Measurements from ENCODE around the gene CC2D2A. TPM values are rescaled to one million over a fixed set of nuclear protein-coding genes. Genes with fewer than 3 reads are reported as not detected.

The CC2D2A gene
- polyA plus RNA-seq, 1 donor from 2014 or later: 8.6 TPM

DNA sequence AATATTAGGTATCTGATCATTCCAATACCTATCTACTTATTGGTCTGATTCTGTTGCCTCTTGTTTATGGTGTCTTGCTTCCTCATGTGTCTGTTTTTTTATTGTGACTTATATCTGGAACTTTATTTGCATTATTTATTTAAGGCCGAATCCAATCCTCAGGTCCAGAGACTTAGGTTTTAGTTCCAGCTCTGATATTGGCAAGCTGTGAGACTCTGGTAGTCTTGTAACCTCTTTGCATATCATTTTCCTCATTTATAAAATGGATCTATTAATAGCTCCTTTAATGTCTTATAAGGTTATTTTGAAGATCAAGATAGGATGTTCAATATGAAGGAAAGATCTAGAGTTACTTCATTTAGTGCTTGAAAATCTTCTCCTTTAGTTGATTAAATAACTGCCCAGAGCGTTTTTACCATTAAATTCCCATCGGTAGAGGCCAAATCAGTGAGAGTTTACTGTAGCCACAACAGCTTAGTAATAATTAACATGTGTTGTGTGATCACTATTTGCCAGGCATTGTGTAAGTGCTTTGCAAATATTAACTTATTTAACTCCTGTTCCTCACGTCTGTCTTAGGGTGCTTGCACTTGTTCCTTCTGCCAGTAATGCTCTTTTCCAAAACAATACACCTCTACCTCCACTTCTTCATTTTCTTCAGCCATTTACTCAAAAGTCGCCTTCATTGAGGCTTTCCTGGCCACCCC, 82.2 kb downstream of the CC2D2A start:
- no peak overlapping the region for H3K4me3 ChIP-seq (ENCODE audit: low read length)
- no peaks in the 10 kb centered on the region for H4K20me1 ChIP-seq (ENCODE audit: insufficient read depth)
- H3K27me3 ChIP-seq (ENCODE audit: insufficient read depth, low read depth, low read length): no peaks in the 10 kb centered on the region
- TF ChIP-seq, protein P1, sequence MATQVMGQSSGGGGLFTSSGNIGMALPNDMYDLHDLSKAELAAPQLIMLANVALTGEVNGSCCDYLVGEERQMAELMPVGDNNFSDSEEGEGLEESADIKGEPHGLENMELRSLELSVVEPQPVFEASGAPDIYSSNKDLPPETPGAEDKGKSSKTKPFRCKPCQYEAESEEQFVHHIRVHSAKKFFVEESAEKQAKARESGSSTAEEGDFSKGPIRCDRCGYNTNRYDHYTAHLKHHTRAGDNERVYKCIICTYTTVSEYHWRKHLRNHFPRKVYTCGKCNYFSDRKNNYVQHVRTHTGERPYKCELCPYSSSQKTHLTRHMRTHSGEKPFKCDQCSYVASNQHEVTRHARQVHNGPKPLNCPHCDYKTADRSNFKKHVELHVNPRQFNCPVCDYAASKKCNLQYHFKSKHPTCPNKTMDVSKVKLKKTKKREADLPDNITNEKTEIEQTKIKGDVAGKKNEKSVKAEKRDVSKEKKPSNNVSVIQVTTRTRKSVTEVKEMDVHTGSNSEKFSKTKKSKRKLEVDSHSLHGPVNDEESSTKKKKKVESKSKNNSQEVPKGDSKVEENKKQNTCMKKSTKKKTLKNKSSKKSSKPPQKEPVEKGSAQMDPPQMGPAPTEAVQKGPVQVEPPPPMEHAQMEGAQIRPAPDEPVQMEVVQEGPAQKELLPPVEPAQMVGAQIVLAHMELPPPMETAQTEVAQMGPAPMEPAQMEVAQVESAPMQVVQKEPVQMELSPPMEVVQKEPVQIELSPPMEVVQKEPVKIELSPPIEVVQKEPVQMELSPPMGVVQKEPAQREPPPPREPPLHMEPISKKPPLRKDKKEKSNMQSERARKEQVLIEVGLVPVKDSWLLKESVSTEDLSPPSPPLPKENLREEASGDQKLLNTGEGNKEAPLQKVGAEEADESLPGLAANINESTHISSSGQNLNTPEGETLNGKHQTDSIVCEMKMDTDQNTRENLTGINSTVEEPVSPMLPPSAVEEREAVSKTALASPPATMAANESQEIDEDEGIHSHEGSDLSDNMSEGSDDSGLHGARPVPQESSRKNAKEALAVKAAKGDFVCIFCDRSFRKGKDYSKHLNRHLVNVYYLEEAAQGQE (IDR thresholded peaks at IDR 0.05; ENCODE audit: borderline replicate concordance): no peak
- TF ChIP-seq POLR2AphosphoS5 (IDR thresholded peaks at IDR 0.05) (no peak), EP300 (conservative IDR thresholded peaks at IDR 0.05; ENCODE audit: poor library complexity, severe bottlenecking) (no peak), SMC3 (conservative IDR thresholded peaks at IDR 0.05; ENCODE audit: poor library complexity) (no peak), MXI1 (conservative IDR thresholded peaks at IDR 0.05; ENCODE audit: poor library complexity, severe bottlenecking) (no peak), RAD21 (conservative IDR thresholded peaks at IDR 0.05) (no peak)
- TF ChIP-seq, protein P2, sequence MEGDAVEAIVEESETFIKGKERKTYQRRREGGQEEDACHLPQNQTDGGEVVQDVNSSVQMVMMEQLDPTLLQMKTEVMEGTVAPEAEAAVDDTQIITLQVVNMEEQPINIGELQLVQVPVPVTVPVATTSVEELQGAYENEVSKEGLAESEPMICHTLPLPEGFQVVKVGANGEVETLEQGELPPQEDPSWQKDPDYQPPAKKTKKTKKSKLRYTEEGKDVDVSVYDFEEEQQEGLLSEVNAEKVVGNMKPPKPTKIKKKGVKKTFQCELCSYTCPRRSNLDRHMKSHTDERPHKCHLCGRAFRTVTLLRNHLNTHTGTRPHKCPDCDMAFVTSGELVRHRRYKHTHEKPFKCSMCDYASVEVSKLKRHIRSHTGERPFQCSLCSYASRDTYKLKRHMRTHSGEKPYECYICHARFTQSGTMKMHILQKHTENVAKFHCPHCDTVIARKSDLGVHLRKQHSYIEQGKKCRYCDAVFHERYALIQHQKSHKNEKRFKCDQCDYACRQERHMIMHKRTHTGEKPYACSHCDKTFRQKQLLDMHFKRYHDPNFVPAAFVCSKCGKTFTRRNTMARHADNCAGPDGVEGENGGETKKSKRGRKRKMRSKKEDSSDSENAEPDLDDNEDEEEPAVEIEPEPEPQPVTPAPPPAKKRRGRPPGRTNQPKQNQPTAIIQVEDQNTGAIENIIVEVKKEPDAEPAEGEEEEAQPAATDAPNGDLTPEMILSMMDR (IDR thresholded peaks at IDR 0.05; ENCODE audit: poor library complexity, severe bottlenecking): no peak
- H3K9ac ChIP-seq (ENCODE audit: low read length): no peak overlapping the region
- H3K9me3 ChIP-seq (ENCODE audit: low read length): no peaks in the 10 kb centered on the region
- no peaks in the 10 kb centered on the region for H3K79me2 ChIP-seq (replicated peaks; ENCODE audit: insufficient read depth, low read length)
- H3K36me3 ChIP-seq (ENCODE audit: insufficient read depth, low read length): peaks cover 4% of the 10 kb centered on the region
- no peak overlapping the region for H3K27ac ChIP-seq (ENCODE audit: low read length)
- H3K4me2 ChIP-seq (ENCODE audit: low read length): no peak overlapping the region
- H2AFZ ChIP-seq (ENCODE audit: low read depth, low read length): no peak overlapping the region
- H3K9me2 ChIP-seq (ENCODE audit: insufficient read depth, low read length): no peaks in the 10 kb centered on the region
- no peaks in the 10 kb centered on the region for H3F3A ChIP-seq (ENCODE audit: insufficient read depth, low read length, poor library complexity, severe bottlenecking)

DNA sequence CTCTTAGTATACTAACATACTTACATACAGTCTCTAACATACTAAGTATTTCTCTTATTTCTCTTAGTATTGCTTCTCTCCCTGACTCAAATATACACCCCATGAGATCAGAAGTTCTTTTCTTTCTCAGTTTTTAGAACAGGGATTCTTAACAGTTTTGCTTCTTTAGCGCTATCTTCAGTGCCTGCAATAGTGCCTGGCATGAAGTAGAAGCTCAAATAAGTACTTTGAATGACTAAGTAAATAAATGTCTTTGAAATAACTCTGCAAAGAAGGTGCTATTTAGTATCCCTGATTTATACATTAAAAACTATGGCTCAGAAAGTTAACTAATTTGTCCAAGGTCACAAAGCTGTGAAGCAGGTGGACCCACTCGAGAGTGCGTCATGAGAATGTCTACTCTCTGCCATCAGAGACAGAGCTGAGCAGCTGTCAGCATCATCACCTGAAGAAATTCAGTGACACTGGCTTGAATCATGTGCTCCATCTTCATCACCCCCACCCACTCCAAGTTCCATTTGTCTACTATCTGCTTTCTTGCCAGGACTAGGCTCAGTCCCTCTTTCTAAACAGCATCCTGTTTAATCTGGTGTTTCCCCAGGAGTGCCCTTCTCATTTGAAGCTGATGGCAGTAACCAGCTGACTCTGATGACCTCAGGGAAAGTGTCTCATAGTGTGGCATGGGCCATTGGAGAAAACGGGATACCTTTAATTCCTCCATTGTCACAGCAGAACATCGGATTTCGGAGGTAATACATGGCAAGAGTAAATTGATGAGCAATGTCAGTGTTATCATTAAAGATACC, 83.1 kb downstream of the CC2D2A start:
- no peaks in the 10 kb centered on the region for H3F3A ChIP-seq (ENCODE audit: insufficient read depth, low read length, poor library complexity, severe bottlenecking)
- no peak overlapping the region for H3K9ac ChIP-seq (ENCODE audit: low read length)
- H3K36me3 ChIP-seq (ENCODE audit: insufficient read depth, low read length): peaks cover 4% of the 10 kb centered on the region
- no peaks in the 10 kb centered on the region for H3K9me2 ChIP-seq (ENCODE audit: insufficient read depth, low read length)
- no peaks in the 10 kb centered on the region for H3K27me3 ChIP-seq (ENCODE audit: insufficient read depth, low read depth, low read length)
- H4K20me1 ChIP-seq (ENCODE audit: insufficient read depth): no peaks in the 10 kb centered on the region
- no peaks in the 10 kb centered on the region for H3K9me3 ChIP-seq (ENCODE audit: low read length)
- no peaks in the 10 kb centered on the region for H3K79me2 ChIP-seq (replicated peaks; ENCODE audit: insufficient read depth, low read length)
- TF ChIP-seq SMC3 (conservative IDR thresholded peaks at IDR 0.05; ENCODE audit: poor library complexity): no peak
- no peak for TF ChIP-seq RAD21 (conservative IDR thresholded peaks at IDR 0.05)
- TF ChIP-seq EP300 (conservative IDR thresholded peaks at IDR 0.05; ENCODE audit: poor library complexity, severe bottlenecking): no peak
- TF ChIP-seq MXI1 (conservative IDR thresholded peaks at IDR 0.05; ENCODE audit: poor library complexity, severe bottlenecking): no peak
- no peak for TF ChIP-seq TAF1 (IDR thresholded peaks at IDR 0.05; ENCODE audit: low read depth)
- TF ChIP-seq EZH2 (IDR thresholded peaks at IDR 0.05; ENCODE audit: borderline replicate concordance, insufficient read depth, low read length, poor library complexity, severe bottlenecking): no peak
- TF ChIP-seq, protein P2 (IDR thresholded peaks at IDR 0.05; ENCODE audit: poor library complexity, severe bottlenecking): no peak
- no peak for TF ChIP-seq POLR2AphosphoS5 (IDR thresholded peaks at IDR 0.05)
- H3K4me3 ChIP-seq (ENCODE audit: low read length): no peak overlapping the region
- H3K4me2 ChIP-seq (ENCODE audit: low read length): no peak overlapping the region
- H3K27ac ChIP-seq (ENCODE audit: low read length): no peak overlapping the region
- no peak overlapping the region for H2AFZ ChIP-seq (ENCODE audit: low read depth, low read length)

Data from neural cell (in vitro differentiated cells).